SH-SY5Y (cell line): ENCODE results near the gene GALNT12.

Experiments used
- GATA2 ChIP-seq: IDR thresholded peaks from 2 replicates; pipeline ENCODE4 v1.6.1; 2011; ENCODE audit warnings: mild to moderate bottlenecking, low read depth, low read length
- GATA3 ChIP-seq: IDR thresholded peaks from 2 replicates; pipeline ENCODE4 v1.6.1; 2011; ENCODE audit warnings: low read depth, mild to moderate bottlenecking, low read length, moderate library complexity

DNA sequence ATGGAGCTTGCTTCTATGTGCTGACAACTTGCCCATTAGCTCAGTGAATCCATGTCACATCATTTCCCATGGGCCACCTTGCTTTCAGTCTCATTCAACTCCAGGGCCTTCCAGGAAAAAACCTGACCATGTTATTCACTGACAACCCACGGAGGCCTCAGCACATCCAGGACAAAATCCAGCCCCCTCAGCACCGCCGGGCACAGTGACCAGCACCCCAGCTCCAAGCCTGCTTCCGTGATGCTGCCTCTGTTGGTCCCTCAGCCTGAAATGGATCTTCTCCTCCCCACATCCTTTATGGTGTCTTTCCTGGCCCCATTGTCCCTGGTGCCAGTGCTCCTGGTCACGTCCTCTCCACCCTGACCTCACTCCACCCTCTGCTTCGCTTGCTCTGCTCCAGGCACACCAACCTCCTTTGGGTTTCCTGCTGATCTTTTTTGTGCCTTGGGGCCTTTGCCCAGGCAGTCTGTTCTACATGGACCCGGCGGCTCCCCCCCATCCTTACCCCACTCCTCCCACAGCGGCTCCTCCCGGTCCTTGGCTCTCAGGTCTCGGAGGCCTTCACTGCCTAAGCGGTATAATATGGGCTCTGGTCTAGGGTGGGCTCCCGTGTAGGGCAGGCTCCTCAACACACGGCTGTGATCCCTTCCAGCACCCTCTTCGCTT is 36.1 kb upstream of the GALNT12 start:
- no peak for TF ChIP-seq GATA2
- no peak for TF ChIP-seq GATA3
